H9 (cell line): Measurements from ENCODE around the gene GRIK4. TPM values are rescaled to one million over a fixed set of nuclear protein-coding genes. Genes with fewer than 3 reads are reported as not detected.

Source experiments
- DNase-seq: peaks from one replicate; pipeline ENCODE4 v3.0.0-alpha.2; 2017
- H2AFZ ChIP-seq: one replicate; pipeline ENCODE4 v1.6.1; 2013; ENCODE audit warnings: mild to moderate bottlenecking, low read length, control low read depth, moderate library complexity
- H2AK5ac ChIP-seq: 2 replicates; pipeline ENCODE4 v1.6.1; 2013; ENCODE audit warnings: low read length, control low read depth, mixed read lengths; ENCODE audit not compliant: insufficient read length
- H2BK120ac ChIP-seq: one replicate; pipeline ENCODE4 v1.6.1; 2013; ENCODE audit warnings: low read depth, mild to moderate bottlenecking, low read length, control low read depth, inconsistent platforms; ENCODE audit not compliant: poor library complexity, severe bottlenecking
- H2BK12ac ChIP-seq: 2 replicates; pipeline ENCODE4 v1.6.1; 2013; ENCODE audit warnings: low read length, control low read depth, mixed read lengths, low read depth; ENCODE audit not compliant: insufficient read length
- H2BK15ac ChIP-seq: 2 replicates; pipeline ENCODE4 v1.6.1; 2013; ENCODE audit warnings: low read depth, low read length, control low read depth
- H2BK20ac ChIP-seq: one replicate; pipeline ENCODE4 v1.6.1; 2013; ENCODE audit warnings: low read depth, mild to moderate bottlenecking, low read length, control low read depth, inconsistent platforms; ENCODE audit not compliant: poor library complexity, severe bottlenecking
- H2BK5ac ChIP-seq: 2 replicates; pipeline ENCODE4 v1.6.1; 2013; ENCODE audit warnings: low read length, control low read depth, mixed read lengths; ENCODE audit not compliant: insufficient read length
- H3K14ac ChIP-seq: 2 replicates; pipeline ENCODE4 v1.6.1; 2013; ENCODE audit warnings: low read length, control low read depth; ENCODE audit not compliant: insufficient read depth
- H3K18ac ChIP-seq: 2 replicates; pipeline ENCODE4 v1.6.1; 2013; ENCODE audit warnings: low read depth, mild to moderate bottlenecking, mixed read lengths, low read length, control low read depth; ENCODE audit not compliant: insufficient read length
- H3K23ac ChIP-seq: 2 replicates; pipeline ENCODE4 v1.6.1; 2013; ENCODE audit warnings: low read length, control low read depth, mixed read lengths, low read depth; ENCODE audit not compliant: insufficient read length
- H3K23me2 ChIP-seq: 2 replicates; pipeline ENCODE4 v1.6.1; 2013; ENCODE audit warnings: low read depth, mild to moderate bottlenecking, mixed read lengths, low read length, control low read depth; ENCODE audit not compliant: insufficient read length, poor library complexity, severe bottlenecking
- H3K27ac ChIP-seq: 2 replicates; pipeline ENCODE4 v1.5.1; 2013; ENCODE audit warnings: low read length, control low read depth, mixed read lengths, low read depth; ENCODE audit not compliant: insufficient read length
- H3K27me3 ChIP-seq: 2 replicates; pipeline ENCODE4 v1.6.1; 2013; ENCODE audit warnings: low read length, control low read depth, inconsistent platforms; ENCODE audit not compliant: insufficient read depth
- H3K4ac ChIP-seq: 2 replicates; pipeline ENCODE4 v1.6.1; 2013; ENCODE audit warnings: low read depth, mild to moderate bottlenecking, control low read depth, inconsistent platforms, low read length, moderate library complexity
- H3K4me1 ChIP-seq: 2 replicates; pipeline ENCODE4 v1.6.1; 2013; ENCODE audit warnings: low read length, control low read depth, inconsistent platforms; ENCODE audit not compliant: insufficient read depth
- H3K4me2 ChIP-seq: 2 replicates; pipeline ENCODE4 v1.6.1; 2013; ENCODE audit warnings: low read length, control low read depth, mixed read lengths; ENCODE audit not compliant: insufficient read length, insufficient read depth
- H3K56ac ChIP-seq: 2 replicates; pipeline ENCODE4 v1.6.1; 2013; ENCODE audit warnings: low read depth, mild to moderate bottlenecking, mixed read lengths, low read length, control low read depth; ENCODE audit not compliant: insufficient read length
- H3K79me1 ChIP-seq: 2 replicates; pipeline ENCODE4 v1.6.1; 2013; ENCODE audit warnings: low read depth, mild to moderate bottlenecking, moderate library complexity, low read length, control low read depth, inconsistent platforms; ENCODE audit not compliant: insufficient read depth, poor library complexity, severe bottlenecking
- H3K79me2 ChIP-seq: 2 replicates; pipeline ENCODE4 v1.6.1; 2013; ENCODE audit warnings: low read length, control low read depth, inconsistent platforms; ENCODE audit not compliant: insufficient read depth
- H3K9ac ChIP-seq: 2 replicates; pipeline ENCODE4 v1.6.1; 2013; ENCODE audit warnings: low read length, control low read depth, mixed read lengths; ENCODE audit not compliant: insufficient read length; ENCODE audit errors: extremely low read depth
- H3K9me3 ChIP-seq: one replicate; pipeline ENCODE4 v1.6.1; 2013; ENCODE audit warnings: low read depth, low read length, inconsistent platforms; ENCODE audit not compliant: control insufficient read depth
- H3T11ph ChIP-seq: one replicate; pipeline ENCODE4 v1.6.1; 2013; ENCODE audit warnings: mild to moderate bottlenecking, low read length, control low read depth, inconsistent platforms
- H4K20me1 ChIP-seq: one replicate; pipeline ENCODE4 v1.6.1; 2013; ENCODE audit not compliant: control insufficient read depth, insufficient read length, insufficient read depth
- H4K5ac ChIP-seq: 2 replicates; pipeline ENCODE4 v1.6.1; 2013; ENCODE audit warnings: low read depth, mild to moderate bottlenecking, mixed read lengths, low read length, control low read depth; ENCODE audit not compliant: insufficient read length
- H4K8ac ChIP-seq: replicated peaks from 2 replicates; pipeline ENCODE4 v1.6.1; 2013; ENCODE audit warnings: low read length, control low read depth, mixed read lengths, low read depth; ENCODE audit not compliant: insufficient read length
- H4K91ac ChIP-seq: 2 replicates; pipeline ENCODE4 v1.6.1; 2013; ENCODE audit warnings: low read depth, mild to moderate bottlenecking, moderate library complexity, mixed read lengths, low read length, control low read depth; ENCODE audit not compliant: insufficient read length
- H3K27ac Mint-ChIP-seq, 3 experiments: 2 replicates in 2 of 3; 3 replicates in 1 of 3; pipeline ENCODE4 v1.8.0; 2020 to 2021; ENCODE audit warnings: mixed read lengths in 3 of 3, mild to moderate bottlenecking in 1 of 3, moderate library complexity in 1 of 3
- H3K27me3 Mint-ChIP-seq: 2 replicates; pipeline ENCODE4 v1.8.0; 2021; ENCODE audit warnings: low read depth, mild to moderate bottlenecking, moderate library complexity, mixed read lengths
- H3K36me3 Mint-ChIP-seq, 3 experiments: 2 replicates in 2 of 3; 3 replicates in 1 of 3; pipeline ENCODE4 v1.8.0; 2020 to 2021; ENCODE audit warnings: low read depth in 3 of 3, mixed read lengths in 3 of 3; ENCODE audit not compliant: insufficient read depth in 1 of 3
- H3K4me1 Mint-ChIP-seq, 2 experiments: 2 replicates each; pipeline ENCODE4 v1.8.0; 2020; ENCODE audit warnings: mixed read lengths in 2 of 2
- H3K4me3 Mint-ChIP-seq, 2 experiments: 2 replicates in 1 of 2; 3 replicates in 1 of 2; pipeline ENCODE4 v1.8.0; 2020 to 2021; ENCODE audit warnings: mild to moderate bottlenecking in 2 of 2, mixed read lengths in 2 of 2, moderate library complexity in 1 of 2
- H3K9me3 Mint-ChIP-seq, 2 experiments: 2 replicates in 1 of 2; 3 replicates in 1 of 2; pipeline ENCODE4 v1.8.0; 2020; ENCODE audit warnings: mild to moderate bottlenecking in 2 of 2, mixed read lengths in 2 of 2, moderate library complexity in 1 of 2
- WGBS: extraction: QIAGEN DNeasy Blood & Tissue Kit; methylation state at CpG from one replicate; pipeline ENCODE4 v1.1.7; 2013; ENCODE audit warnings: missing lambda C conversion rate, low lambda C conversion rate, mixed read lengths; ENCODE audit not compliant: insufficient read length; ENCODE audit errors: extremely low coverage; 5-methylcytosine and 5-hydroxymethylcytosine counted together
- total RNA-seq: library from RNA; stranded (reverse); gene quantifications from 2 replicates; pipeline ENCODE4 v1.2.1, GENCODE V29; 2021
- TF ChIP-seq, protein P1 (sequence below): fragments of 200-600 bp; sonication (generic); conservative IDR thresholded peaks from 3 replicates; pipeline ENCODE4 v1.8.0; 2021; ENCODE audit warnings: antibody characterized with exemption, mild to moderate bottlenecking

Gene GRIK4
- total RNA-seq, 1 experiment from 2014 or later, result 2.3 TPM

DNA sequence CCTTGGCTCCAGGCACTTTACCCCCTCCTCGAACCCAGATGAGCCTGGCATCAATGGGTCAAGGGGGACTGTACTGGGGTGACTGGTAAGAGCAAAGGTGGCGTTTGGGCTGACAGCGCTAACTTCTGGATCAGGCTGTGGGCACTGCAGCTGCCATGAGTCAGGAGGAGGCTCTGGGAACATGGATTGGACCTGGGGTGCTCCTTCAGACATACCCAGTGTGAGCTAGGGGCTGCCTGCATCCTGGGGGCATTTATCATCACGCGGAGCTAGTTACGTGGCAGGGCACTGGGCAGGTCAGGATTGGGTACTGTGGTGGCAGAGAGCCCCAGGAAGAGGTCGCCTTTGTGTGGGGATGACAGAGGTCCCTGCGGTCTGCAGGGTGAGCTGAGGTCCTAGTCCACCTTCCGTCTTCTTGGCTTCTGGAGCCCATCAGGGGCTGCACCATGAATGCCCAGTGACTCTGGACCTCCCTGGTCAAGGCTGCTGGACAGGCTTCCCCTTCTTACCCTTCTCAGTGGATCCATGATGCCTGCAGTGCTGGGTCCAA lies 13.1 kb downstream of the GRIK4 start:
- H3K23me2 ChIP-seq, result no peaks in the 10 kb centered on the region
- H3K9me3 Mint-ChIP-seq, result peaks cover 5 to 7% of the 10 kb centered on the region in 2 experiments; a peak in 4 of 5 replicates
- H3K27ac ChIP-seq, result no peak overlapping the region
- no peak overlapping the region for H4K91ac ChIP-seq
- peaks cover 29 to 39% of the 10 kb centered on the region in 2 experiments for H3K4me1 Mint-ChIP-seq
- H3K56ac ChIP-seq, result no peak overlapping the region
- H3K23ac ChIP-seq, result no peak overlapping the region
- H4K8ac ChIP-seq, result no peak overlapping the region
- H3K9me3 ChIP-seq, result no peaks in the 10 kb centered on the region
- H3T11ph ChIP-seq, result no peak overlapping the region
- H2BK15ac ChIP-seq, result no peak overlapping the region
- no CpG with 5 or more reads among the region's 9 CpGs for WGBS
- peak overlapping the region in 1 of 3 experiments; percentile 80; a peak in 2 of 7 replicates for H3K27ac Mint-ChIP-seq
- no peaks in the 10 kb centered on the region for H3K79me1 ChIP-seq
- no peak overlapping the region for H4K5ac ChIP-seq
- no peak overlapping the region for H3K18ac ChIP-seq
- H2BK20ac ChIP-seq, result no peak overlapping the region
- no peak overlapping the region for H2BK12ac ChIP-seq
- peaks cover 24% of the 10 kb centered on the region for H3K27me3 Mint-ChIP-seq
- no peaks in the 10 kb centered on the region for H3K27me3 ChIP-seq
- no peaks in the 10 kb centered on the region for H4K20me1 ChIP-seq
- H2AFZ ChIP-seq, result no peak overlapping the region
- H2BK120ac ChIP-seq, result no peak overlapping the region
- H3K4me1 ChIP-seq, result 0 out of 2 replicates have a peak, but pooled peaks cover 2% of the 10 kb centered on the region
- no peak overlapping the region for H2AK5ac ChIP-seq
- peak overlapping the region; percentile 39; the same call in 1 of the 2 replicates for H3K14ac ChIP-seq
- H2BK5ac ChIP-seq, result no peak overlapping the region
- no peak for DNase-seq
- H3K79me2 ChIP-seq, result no peaks in the 10 kb centered on the region
- no peak overlapping the region for H3K9ac ChIP-seq
- TF ChIP-seq, protein P1, sequence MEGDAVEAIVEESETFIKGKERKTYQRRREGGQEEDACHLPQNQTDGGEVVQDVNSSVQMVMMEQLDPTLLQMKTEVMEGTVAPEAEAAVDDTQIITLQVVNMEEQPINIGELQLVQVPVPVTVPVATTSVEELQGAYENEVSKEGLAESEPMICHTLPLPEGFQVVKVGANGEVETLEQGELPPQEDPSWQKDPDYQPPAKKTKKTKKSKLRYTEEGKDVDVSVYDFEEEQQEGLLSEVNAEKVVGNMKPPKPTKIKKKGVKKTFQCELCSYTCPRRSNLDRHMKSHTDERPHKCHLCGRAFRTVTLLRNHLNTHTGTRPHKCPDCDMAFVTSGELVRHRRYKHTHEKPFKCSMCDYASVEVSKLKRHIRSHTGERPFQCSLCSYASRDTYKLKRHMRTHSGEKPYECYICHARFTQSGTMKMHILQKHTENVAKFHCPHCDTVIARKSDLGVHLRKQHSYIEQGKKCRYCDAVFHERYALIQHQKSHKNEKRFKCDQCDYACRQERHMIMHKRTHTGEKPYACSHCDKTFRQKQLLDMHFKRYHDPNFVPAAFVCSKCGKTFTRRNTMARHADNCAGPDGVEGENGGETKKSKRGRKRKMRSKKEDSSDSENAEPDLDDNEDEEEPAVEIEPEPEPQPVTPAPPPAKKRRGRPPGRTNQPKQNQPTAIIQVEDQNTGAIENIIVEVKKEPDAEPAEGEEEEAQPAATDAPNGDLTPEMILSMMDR, result no peak
- no peak overlapping the region for H3K4ac ChIP-seq
- no peak overlapping the region for H3K4me2 ChIP-seq
- H3K4me3 Mint-ChIP-seq, result no peak overlapping the region
- H3K36me3 Mint-ChIP-seq, result peaks cover 0 to 9% (median 3%) of the 10 kb centered on the region in 3 experiments; a peak in 3 of 7 replicates
